ENCODE results near the gene SLC5A1.

SLC5A1 gene

GRCh38 chr22:32097018-32097417 lies 54.0 kb downstream of the SLC5A1 start:
- WGBS: 72% methylated on average over 1 of the region's 1 CpG
- Histone ChIP-seq H3K4me1 (ENCODE audit: insufficient read depth, low read length) (no peaks in the 10 kb centered on the region), H3K4me3 (ENCODE audit: low read length) (no peak overlapping the region), H3K9ac (ENCODE audit: low read depth, low read length) (no peak overlapping the region), H3K27ac (ENCODE audit: low read depth, low read length) (no peak overlapping the region), H3K9me3 (ENCODE audit: insufficient read depth, low read depth, low read length) (no peaks in the 10 kb centered on the region), H3K36me3 (ENCODE audit: insufficient read depth, low read length) (no peaks in the 10 kb centered on the region), H3K27me3 (ENCODE audit: insufficient read depth, low read length) (peaks cover 26% of the 10 kb centered on the region)

GRCh38 chr22:32097881-32098499 lies 54.9 kb downstream of the SLC5A1 start:
- Histone ChIP-seq H3K4me1 (ENCODE audit: insufficient read depth, low read length) (no peaks in the 10 kb centered on the region), H3K27me3 (ENCODE audit: insufficient read depth, low read length) (peaks cover 28% of the 10 kb centered on the region), H3K4me3 (ENCODE audit: low read length) (no peak overlapping the region), H3K9me3 (ENCODE audit: insufficient read depth, low read depth, low read length) (no peaks in the 10 kb centered on the region), H3K36me3 (ENCODE audit: insufficient read depth, low read length) (no peaks in the 10 kb centered on the region), H3K9ac (ENCODE audit: low read depth, low read length) (no peak overlapping the region), H3K27ac (ENCODE audit: low read depth, low read length) (no peak overlapping the region)

GRCh38 chr22:32100711-32101110 lies 57.6 kb downstream of the SLC5A1 start:
- no peak overlapping the region for H3K27ac ChIP-seq (ENCODE audit: low read depth, low read length)
- no peak overlapping the region for H3K4me3 ChIP-seq (ENCODE audit: low read length)
- WGBS: 66% methylated on average over 1 of the region's 1 CpG
- H3K27me3 ChIP-seq (ENCODE audit: insufficient read depth, low read length): peaks cover 28% of the 10 kb centered on the region
- no peaks in the 10 kb centered on the region for H3K36me3 ChIP-seq (ENCODE audit: insufficient read depth, low read length)
- no peaks in the 10 kb centered on the region for H3K9me3 ChIP-seq (ENCODE audit: insufficient read depth, low read depth, low read length)
- no peak overlapping the region for H3K9ac ChIP-seq (ENCODE audit: low read depth, low read length)
- H3K4me1 ChIP-seq (ENCODE audit: insufficient read depth, low read length): no peaks in the 10 kb centered on the region

- H3K27me3 ChIP-seq (ENCODE audit: insufficient read depth, low read length): peaks cover 24% of the 10 kb centered on the region
- no peaks in the 10 kb centered on the region for H3K4me1 ChIP-seq (ENCODE audit: insufficient read depth, low read length)
- no peak overlapping the region for H3K9ac ChIP-seq (ENCODE audit: low read depth, low read length)
- no peaks in the 10 kb centered on the region for H3K9me3 ChIP-seq (ENCODE audit: insufficient read depth, low read depth, low read length)
- WGBS: 69% methylated on average over 2 of the region's 2 CpGs
- H3K27ac ChIP-seq (ENCODE audit: low read depth, low read length): no peak overlapping the region
- no peak overlapping the region for H3K4me3 ChIP-seq (ENCODE audit: low read length)
- no peaks in the 10 kb centered on the region for H3K36me3 ChIP-seq (ENCODE audit: insufficient read depth, low read length)
Observed at GRCh38 chr22:32103658-32104315, 60.7 kb downstream of the SLC5A1 start.

GRCh38 chr22:32106930-32107329 lies 63.9 kb downstream of the SLC5A1 start:
- Histone ChIP-seq H3K9ac (ENCODE audit: low read depth, low read length) (no peak overlapping the region), H3K4me1 (ENCODE audit: insufficient read depth, low read length) (no peaks in the 10 kb centered on the region), H3K27me3 (ENCODE audit: insufficient read depth, low read length) (peaks cover 9% of the 10 kb centered on the region; the same call in 1 of the 2 replicates), H3K27ac (ENCODE audit: low read depth, low read length) (no peak overlapping the region), H3K36me3 (ENCODE audit: insufficient read depth, low read length) (no peaks in the 10 kb centered on the region), H3K9me3 (ENCODE audit: insufficient read depth, low read depth, low read length) (no peaks in the 10 kb centered on the region), H3K4me3 (ENCODE audit: low read length) (no peak overlapping the region)
- WGBS: 50% methylated on average over 1 of the region's 1 CpG

- H3K36me3 ChIP-seq (ENCODE audit: insufficient read depth, low read length): no peaks in the 10 kb centered on the region
- no peak overlapping the region for H3K27ac ChIP-seq (ENCODE audit: low read depth, low read length)
- no peaks in the 10 kb centered on the region for H3K9me3 ChIP-seq (ENCODE audit: insufficient read depth, low read depth, low read length)
- H3K27me3 ChIP-seq (ENCODE audit: insufficient read depth, low read length): peaks cover 6% of the 10 kb centered on the region
- no peak overlapping the region for H3K9ac ChIP-seq (ENCODE audit: low read depth, low read length)
- no peaks in the 10 kb centered on the region for H3K4me1 ChIP-seq (ENCODE audit: insufficient read depth, low read length)
- no CpG with 5 or more reads among the region's 2 CpGs for WGBS
- H3K4me3 ChIP-seq (ENCODE audit: low read length): no peak overlapping the region
Observed at GRCh38 chr22:32112380-32112779, 69.3 kb downstream of the SLC5A1 start.

GRCh38 chr22:32119568-32120235 lies 76.6 kb downstream of the SLC5A1 start:
- Histone ChIP-seq H3K4me3 (ENCODE audit: low read length) (no peak overlapping the region), H3K4me1 (ENCODE audit: insufficient read depth, low read length) (no peaks in the 10 kb centered on the region), H3K27me3 (ENCODE audit: insufficient read depth, low read length) (no peaks in the 10 kb centered on the region; the same call in 1 of the 2 replicates), H3K36me3 (ENCODE audit: insufficient read depth, low read length) (no peaks in the 10 kb centered on the region), H3K9me3 (ENCODE audit: insufficient read depth, low read depth, low read length) (no peaks in the 10 kb centered on the region), H3K9ac (ENCODE audit: low read depth, low read length) (no peak overlapping the region), H3K27ac (ENCODE audit: low read depth, low read length) (no peak overlapping the region)
- WGBS: 85% methylated on average over 15 of the region's 15 CpGs

GRCh38 chr22:32120603-32121002 lies 77.5 kb downstream of the SLC5A1 start:
- H3K4me3 ChIP-seq (ENCODE audit: low read length): no peak overlapping the region

GRCh38 chr22:32122899-32123298 lies 79.8 kb downstream of the SLC5A1 start:
- Histone ChIP-seq H3K4me1 (ENCODE audit: insufficient read depth, low read length) (no peaks in the 10 kb centered on the region), H3K27me3 (ENCODE audit: insufficient read depth, low read length) (no peaks in the 10 kb centered on the region), H3K9ac (ENCODE audit: low read depth, low read length) (no peak overlapping the region), H3K9me3 (ENCODE audit: insufficient read depth, low read depth, low read length) (no peaks in the 10 kb centered on the region), H3K4me3 (ENCODE audit: low read length) (no peak overlapping the region), H3K36me3 (ENCODE audit: insufficient read depth, low read length) (no peaks in the 10 kb centered on the region), H3K27ac (ENCODE audit: low read depth, low read length) (no peak overlapping the region)
- 93% methylated on average over 15 of the region's 15 CpGs for WGBS

More at GRCh38 chr22:32120603-32121002, 77.5 kb downstream of the SLC5A1 start:
- H3K27me3 ChIP-seq (ENCODE audit: insufficient read depth, low read length): no peaks in the 10 kb centered on the region
- no peak overlapping the region for H3K9ac ChIP-seq (ENCODE audit: low read depth, low read length)
- WGBS: 95% methylated on average over 20 of the region's 20 CpGs
- H3K36me3 ChIP-seq (ENCODE audit: insufficient read depth, low read length): no peaks in the 10 kb centered on the region
- no peaks in the 10 kb centered on the region for H3K4me1 ChIP-seq (ENCODE audit: insufficient read depth, low read length)
- no peak overlapping the region for H3K27ac ChIP-seq (ENCODE audit: low read depth, low read length)
- H3K9me3 ChIP-seq (ENCODE audit: insufficient read depth, low read depth, low read length): no peaks in the 10 kb centered on the region

GRCh38 chr22:32123657-32124056 lies 80.6 kb downstream of the SLC5A1 start:
- no peaks in the 10 kb centered on the region for H3K27me3 ChIP-seq (ENCODE audit: insufficient read depth, low read length)
- no peaks in the 10 kb centered on the region for H3K4me1 ChIP-seq (ENCODE audit: insufficient read depth, low read length)
- no peak overlapping the region for H3K4me3 ChIP-seq (ENCODE audit: low read length)
- WGBS: 54% methylated on average over 10 of the region's 10 CpGs
- H3K27ac ChIP-seq (ENCODE audit: low read depth, low read length): no peak overlapping the region
- H3K36me3 ChIP-seq (ENCODE audit: insufficient read depth, low read length): no peaks in the 10 kb centered on the region
- no peak overlapping the region for H3K9ac ChIP-seq (ENCODE audit: low read depth, low read length)
- no peaks in the 10 kb centered on the region for H3K9me3 ChIP-seq (ENCODE audit: insufficient read depth, low read depth, low read length)

- H3K9me3 ChIP-seq (ENCODE audit: insufficient read depth, low read depth, low read length): no peaks in the 10 kb centered on the region
- 79% methylated on average over 4 of the region's 4 CpGs for WGBS
- no peaks in the 10 kb centered on the region for H3K36me3 ChIP-seq (ENCODE audit: insufficient read depth, low read length)
- no peak overlapping the region for H3K4me3 ChIP-seq (ENCODE audit: low read length)
- no peak overlapping the region for H3K27ac ChIP-seq (ENCODE audit: low read depth, low read length)
- H3K9ac ChIP-seq (ENCODE audit: low read depth, low read length): no peak overlapping the region
- H3K4me1 ChIP-seq (ENCODE audit: insufficient read depth, low read length): no peaks in the 10 kb centered on the region
- H3K27me3 ChIP-seq (ENCODE audit: insufficient read depth, low read length): no peaks in the 10 kb centered on the region
Observed at GRCh38 chr22:32127904-32128303, 84.8 kb downstream of the SLC5A1 start.

Measured in HUES64 (cell line).